IPS-NIHi7 (cell line): Measurements from ENCODE around the gene PROP1.
"Not testable (repeated sequence)": the region's sequence is repeated elsewhere in the genome, so short reads cannot be mapped to it uniquely, and the experiment has no call there.

ENCODE experiments used
- DNase-seq: peaks from one replicate; pipeline ENCODE4 v3.0.0; 2012; ENCODE audit warnings: mixed read lengths; ENCODE audit errors: extremely low spot score

Gene PROP1

DNA sequence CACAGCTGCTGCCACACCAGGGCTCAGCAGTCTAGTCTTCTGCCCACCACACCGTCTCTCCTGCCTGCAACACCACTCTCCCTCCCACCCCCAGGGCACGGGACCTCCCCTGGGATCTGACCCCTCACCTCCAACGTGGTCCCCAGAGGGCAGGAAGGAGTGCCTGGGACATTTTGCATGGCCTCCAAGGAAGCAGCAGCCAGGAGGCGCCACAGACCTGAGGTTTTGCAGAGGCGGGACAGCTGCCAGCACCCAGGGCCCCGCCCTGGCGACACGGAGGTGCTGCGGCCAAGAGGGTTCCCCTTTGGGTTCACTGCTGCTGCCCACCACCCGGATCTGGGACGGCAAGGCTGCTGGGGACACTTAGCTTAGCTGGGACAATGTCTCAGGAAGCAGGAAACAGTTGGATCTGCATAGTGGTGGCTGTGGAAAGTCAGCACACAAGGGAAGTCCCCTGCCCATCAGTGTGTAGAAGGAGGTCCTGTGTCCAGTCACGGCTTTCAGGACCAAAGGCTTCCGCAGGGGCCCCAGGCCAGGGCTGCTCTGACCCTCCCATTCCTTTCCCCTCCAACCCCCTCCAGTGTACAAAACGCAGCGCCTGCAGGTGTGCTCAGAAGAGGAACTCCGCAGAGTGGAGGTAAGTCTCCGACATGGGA is 13.8 kb downstream of the PROP1 start:
- peak; percentile 82 for DNase-seq

DNA sequence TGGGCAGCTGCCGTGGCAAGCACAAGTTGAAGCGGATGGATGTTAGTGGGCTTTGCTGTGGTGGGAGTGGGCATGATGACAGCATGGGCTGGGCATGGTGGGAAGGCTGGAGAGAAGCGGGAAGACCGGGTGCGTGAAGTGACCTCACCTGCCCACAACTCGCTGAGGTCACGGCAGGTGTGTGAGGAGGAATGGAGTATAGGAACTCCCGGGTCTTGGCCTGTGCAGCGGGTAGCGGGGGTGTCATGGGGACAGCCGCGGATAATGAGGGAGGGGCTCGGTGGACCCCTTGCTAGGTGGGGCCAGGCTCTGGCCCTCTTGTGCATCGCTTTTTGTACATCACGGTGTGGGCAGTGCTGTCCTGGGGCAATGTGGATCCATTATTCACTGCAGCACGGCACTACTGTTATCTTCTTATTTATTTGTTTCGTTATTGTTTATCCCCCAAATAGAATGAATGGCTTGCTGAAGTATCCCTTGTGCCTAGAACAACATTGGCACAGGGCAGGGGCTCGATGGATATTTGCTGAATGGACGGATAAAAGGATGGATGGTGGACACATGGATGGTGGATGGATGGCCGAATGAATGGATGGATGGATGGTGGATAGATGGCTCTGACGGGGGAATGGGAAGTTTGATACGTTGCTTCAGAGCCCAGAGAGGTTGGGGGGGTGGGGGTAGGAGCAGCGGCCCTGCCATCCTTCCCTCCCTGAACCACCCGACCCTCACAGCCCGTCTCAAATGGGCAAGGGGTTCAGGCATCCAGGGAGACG is 14.6 kb downstream of the PROP1 start:
- no peak for DNase-seq

DNA sequence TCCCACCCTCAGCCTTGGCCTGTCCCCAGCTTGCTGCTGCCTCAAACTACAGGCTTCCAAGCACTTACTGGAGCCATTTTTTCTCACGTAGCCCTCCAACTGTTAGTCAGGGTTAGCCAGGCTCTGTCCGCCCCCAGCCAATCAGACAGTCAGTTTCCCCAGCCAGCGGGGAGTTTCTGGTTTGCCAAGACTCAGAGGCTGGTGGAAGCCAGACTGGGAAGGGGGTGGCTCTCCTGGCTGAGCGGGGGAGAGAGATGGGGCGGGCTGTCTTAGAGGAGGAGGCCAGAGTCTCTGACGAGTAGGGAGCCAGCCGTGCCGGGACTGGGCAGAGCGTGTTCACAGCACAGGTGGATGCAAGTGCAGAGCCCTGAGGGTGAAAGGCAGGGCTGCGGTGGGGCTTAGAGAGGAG is 15.3 kb downstream of the PROP1 start:
- DNase-seq: peak; percentile 39

DNA sequence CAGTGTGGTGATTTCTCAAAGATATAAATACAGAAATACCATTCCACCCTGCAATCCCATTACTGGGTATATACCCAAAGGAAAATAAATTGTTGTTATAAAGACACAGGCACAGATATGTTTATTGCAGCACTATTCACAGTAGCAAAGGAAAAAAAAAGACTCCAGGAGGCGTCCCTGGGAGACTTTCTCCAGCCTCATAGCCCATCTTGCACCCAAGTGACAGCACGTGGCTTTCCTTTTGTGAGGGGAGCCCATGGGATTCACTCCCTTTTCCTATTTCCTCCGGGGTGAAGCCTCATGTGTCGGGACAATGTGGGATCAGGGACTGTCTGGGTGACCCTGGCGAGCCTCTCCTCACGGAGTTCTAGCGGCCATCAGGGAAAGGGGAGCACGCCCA is 18.4 kb downstream of the PROP1 start:
- not testable (repeated sequence) for DNase-seq

DNA sequence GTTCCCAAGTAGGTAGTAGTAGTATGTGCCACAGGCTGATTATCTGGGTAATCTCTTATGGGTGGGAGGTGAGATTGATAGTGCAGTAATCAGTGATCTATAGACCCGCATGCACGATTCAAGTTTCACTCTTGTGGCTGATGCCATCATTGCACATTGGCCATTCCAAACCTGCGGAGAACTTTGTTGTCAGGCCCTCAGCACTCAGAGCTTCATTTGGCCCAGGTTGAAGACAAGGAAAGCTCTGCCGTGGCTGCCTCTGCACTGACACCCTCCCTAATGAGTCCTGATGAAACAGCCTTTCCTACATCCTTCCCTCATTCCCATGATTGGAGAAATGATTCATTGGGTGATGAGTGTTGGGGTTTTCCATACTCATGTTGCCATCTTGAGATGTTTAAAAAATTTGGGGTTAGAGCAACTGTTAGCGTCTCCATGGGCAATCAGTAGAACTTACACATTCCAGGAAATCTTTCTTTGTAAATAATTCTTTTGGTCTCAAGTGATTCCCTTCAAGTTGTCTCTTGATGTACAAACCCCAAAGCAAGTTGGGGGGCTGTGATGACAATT is 22.9 kb downstream of the PROP1 start:
- no peak for DNase-seq

DNA sequence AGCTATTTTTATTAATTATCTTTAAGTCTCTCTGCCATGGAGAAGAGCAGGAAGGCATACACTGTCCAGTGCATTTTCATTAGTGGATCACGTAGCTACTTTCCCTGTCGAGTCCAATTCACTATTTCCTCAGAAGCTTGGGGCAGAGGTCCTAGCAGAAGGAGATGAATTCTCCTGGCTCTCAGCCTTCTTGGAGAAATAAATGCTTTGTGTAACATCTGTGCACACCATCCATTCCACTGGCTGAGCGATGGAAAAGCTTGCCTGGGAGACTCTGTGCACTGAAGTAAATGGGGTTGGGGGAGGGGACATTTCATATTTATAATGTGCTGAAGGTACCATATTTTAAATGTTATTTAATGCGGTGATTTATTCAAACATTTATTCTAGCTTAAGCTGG is 23.4 kb downstream of the PROP1 start:
- no peak for DNase-seq

DNA sequence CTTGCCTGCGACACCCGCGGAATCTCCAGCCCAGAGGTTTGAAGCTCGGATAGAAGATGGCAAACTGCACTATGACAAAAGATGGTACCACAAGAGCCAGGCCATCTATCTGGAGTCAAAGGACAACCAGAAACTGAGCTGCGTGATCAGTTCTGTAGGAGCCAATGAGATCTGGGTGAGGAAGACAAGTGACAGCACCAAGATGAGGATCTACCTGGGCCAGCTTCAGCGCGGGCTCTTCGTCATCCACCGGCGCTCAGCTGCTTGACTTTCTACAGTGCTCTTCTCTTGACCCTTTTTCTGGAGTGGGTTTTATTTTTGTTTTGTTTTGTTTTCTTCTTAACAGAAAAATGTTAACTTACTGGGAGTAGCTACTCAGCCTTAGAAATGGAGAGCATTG is 24.0 kb downstream of the PROP1 start:
- not testable (repeated sequence) for DNase-seq

DNA sequence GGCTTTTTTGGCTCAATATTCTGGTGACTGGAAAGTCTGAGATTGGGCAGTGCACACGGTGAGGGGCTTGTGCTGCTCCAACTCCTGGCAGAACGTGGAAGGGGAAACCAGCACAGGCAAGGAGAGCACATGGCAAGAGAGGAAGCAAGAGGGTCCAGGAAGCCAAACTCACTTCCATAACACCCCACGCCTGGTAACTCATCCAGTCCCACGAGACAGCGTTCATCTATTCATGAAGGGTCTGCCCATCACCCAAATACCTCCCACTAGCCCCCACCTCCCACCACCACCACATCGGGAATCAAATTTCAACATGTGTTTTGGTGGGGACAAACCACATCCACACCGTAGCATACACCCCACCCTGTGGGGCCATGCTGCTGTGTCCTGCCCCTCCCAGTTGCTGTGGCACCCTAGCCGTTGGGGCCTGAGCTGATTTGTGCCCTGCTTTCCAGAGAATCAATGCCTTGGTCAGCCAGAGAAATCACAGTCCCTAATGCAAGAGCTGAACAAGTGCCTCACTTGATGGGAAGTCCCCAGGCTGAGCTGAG is 27.3 kb downstream of the PROP1 start:
- no peak for DNase-seq

DNA sequence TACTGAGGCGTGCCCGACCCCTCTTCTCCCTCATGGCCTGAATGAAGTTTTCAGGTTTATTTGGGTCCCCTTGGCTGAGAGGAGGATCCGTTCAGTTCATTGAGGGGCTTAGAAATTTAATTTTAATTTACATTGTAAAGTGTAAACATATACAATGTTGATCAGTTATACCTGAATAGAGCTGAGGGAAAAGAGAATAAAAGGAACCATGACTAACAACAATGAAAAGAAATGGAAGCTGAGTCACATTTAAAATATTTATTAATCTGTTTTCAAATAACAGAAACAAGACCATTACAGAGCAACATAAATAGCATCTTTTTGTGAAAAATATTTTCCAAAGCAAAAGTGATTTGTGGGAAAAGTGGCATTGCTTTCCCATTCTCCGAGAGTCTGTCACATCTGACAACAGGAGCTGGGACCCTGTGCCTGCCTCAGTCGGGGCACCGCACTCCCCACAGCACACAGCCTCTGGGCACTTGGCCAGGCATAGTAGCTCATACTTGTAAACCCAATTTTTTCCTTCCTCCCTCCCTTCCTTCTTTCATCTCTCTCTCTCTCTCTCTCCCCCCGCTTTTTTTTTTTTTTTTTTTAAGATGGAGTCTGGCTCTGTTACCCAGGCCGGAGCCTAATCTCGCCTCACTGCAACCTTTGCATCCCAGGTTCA is 28.7 kb downstream of the PROP1 start:
- no peak for DNase-seq

DNA sequence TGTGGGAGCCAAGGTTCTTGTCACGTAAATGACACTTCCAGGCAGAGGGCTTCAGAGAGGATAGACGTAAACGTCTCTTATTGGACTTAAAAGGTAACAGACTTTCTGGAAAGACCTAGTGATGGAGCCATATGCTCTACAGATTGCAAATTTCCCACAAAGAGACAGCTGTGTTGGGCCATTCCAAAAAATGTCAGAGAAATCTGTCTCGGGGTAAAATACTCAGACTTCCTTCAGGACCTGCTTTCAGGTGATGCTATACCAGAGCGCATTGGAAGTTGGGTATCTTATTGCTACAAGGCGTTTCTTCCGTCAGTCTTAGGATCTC is 29.2 kb downstream of the PROP1 start:
- DNase-seq: no peak

DNA sequence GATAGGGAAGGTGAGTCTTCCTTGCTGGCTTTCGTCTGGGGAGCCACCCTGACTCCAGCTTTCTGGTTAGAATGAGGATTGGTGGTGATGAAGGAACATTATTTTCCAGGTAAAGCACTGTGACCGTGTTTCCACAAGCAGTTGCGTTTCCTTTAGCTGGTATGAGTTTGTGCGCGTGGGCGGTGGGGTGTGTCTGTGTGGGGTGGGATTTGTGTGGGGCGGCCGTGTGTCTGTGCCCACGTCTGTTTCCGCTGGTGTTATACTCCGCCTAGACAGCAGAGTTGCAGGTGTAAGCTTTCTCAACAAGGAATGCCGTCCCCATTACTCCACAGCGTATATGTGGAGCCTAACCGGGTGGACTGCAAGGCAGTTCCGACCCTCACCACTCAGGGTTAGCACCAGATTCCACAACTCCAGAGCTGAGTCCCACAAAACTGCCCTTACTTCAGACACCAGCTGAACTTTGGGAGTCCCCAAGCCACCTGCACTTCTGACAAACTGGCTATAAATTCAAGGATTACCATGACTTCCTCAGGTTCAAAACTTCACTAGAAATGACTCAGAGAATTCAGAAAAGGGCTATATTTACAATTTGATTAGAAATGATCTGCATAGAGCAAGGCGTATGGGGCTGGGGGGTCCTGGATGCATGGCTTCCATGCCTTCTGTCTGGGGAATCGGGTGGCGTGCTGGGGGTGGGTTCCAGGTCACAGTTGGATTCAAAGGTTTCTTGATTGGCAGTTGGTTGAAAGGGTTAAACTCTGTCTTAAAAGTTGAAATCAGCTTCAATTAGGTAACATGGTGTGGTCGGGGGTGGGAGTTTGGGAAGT is 29.8 kb downstream of the PROP1 start:
- no peak for DNase-seq

DNA sequence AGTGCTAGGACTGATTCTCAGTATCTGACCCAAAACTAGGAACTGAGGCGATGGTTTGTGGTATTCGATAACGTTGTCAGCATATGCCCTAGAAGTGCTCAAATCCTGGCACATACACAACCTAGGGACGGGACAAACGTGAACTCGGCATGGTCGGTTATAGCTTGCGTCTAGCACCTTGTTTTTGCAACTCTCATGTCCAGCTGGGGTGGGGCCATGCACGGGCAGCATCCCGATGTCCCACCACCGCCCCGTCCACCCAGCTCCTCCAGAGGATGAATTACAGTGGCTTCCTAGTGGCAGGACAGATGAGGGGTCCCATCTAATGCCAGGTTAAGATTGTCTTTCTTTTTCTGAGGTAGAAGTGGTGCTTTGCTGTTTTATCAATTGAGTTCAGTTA is 31.6 kb downstream of the PROP1 start:
- DNase-seq: no peak

DNA sequence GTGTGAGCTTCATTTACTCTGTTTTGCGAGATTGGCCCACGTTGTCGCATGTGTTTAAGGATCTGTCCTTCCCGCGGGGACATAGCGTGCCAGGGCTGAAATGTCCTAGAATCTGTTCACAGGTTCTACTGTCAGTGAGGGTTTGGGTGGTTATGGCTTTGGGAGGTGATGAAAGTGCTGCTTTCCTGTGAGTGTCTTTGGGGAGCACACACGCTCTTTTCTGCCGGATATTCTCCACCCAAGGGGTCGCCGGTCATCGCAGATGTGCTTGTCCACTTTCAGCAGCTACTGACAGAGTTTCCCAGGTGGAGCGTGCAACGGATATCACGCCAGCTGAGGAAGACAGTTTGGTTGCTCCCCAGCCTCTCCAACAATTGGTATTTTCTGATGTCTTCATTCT is 32.1 kb downstream of the PROP1 start:
- no peak for DNase-seq

DNA sequence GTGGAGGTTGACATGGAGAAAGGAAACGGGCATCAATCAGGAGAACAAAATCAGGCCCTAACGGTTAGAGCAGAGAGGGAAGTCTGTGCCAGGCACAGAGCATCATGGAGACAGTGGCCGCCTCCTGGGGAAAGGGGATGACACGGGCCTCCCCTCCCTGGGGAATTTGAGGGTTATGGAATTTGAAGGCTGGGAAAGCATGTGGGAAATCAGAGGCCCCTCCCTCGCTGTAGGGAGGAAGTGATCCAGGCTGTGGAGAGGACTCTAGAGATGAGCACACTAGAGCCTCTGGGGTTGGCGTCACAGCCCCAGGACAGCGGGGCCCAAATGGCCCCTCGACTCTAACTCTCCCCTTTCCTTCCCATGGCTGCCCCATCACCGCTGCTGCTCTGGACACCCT is 36.7 kb downstream of the PROP1 start:
- DNase-seq: no peak

DNA sequence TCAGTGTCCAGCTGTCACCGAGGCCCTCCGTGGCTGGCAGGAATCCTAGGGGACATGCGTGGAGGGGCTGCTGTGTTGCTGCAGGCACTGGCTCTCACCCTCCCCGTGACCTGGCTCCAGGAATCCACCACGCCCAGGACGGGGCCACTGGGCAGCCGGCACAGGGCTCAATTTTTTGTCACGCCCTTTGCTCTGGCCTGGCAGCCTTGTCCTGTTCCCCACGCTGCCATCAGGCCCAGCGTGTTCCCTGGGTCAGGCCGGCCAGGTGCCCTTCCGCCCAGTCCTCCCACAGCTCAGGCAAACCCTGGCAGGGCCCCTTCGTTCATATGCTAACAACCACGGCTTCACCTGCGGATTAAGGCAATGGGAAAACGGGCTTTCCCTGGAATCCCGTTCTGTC is 37.3 kb downstream of the PROP1 start:
- DNase-seq: peak; percentile 56

DNA sequence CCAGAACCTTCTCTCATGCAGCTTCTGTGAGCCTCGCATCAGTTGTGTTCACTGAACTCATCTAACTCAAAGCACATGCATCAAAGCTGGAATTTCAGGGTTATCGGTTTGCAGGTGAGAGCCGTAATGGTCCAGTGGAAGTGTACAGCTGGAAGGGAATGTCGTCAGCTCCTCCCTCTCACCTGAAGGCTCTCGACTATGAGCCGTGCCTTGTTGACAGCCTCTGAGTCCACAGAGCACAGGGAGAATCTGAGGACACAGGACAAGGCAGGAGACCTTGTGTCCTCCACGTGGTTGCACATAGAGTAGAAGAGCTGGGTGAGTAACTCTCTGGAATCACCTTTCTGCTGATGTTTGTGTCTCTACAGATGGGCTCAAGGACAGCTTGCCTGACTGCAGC is 38.8 kb downstream of the PROP1 start:
- DNase-seq: no peak

DNA sequence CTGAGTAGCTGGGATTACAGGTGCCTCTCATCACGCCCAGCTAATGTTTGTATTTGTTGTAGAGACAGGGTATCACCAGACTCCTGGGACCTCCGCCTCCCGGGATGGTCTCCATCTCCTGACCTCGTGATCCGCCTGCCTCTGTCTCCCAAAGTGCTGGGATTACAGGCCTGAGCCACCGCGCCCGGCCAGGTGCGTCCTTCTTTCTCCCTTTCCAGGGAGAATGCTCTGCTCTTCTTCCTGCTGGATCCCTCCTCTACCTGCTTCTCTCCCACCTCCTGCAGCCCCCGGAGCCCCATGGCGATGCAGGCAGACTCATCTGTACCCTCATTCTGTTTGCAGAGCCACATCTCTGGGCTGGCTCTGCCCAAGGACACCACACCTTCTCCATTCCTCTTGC is 42.9 kb downstream of the PROP1 start:
- not testable (repeated sequence) for DNase-seq

DNA sequence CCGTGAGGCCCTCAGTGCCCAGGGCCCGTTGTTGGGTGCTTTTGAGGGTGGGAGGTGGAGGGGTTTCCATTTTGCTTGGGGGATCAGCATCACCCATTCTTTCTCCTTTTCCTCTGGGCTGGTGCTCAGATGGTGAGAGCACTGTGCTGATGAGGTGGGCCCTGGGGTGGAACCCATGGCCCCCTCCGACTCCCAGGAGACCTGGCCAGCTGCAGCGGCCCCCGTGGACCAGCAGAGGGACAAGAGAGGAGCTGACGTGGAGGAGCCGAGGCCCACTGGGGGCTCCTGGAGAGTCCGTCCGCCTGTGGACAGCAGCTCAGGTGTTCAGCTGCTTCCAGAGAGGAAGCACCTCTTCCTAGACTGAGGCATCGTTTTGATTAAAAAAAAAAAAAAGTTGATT is 46.4 kb downstream of the PROP1 start:
- DNase-seq: not testable (repeated sequence)

DNA sequence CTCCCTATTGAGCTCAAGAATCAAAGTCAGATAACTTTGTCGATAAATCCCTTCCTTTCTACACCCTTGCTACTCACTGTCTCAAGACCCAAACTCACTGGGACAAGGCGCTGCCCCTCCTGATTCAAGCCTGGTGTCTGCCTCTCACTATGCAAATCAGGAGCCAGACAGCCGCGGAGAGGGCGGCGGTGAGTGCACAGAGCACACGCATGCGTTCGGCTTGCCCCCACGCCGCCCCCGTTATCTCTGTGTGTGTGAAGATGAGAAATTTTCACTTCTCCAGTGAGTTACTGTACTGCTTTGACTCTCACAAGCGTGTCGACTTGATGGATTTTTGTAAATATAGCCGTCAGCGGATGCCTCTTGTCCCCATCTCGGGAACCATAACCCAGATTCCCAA is 47.0 kb downstream of the PROP1 start:
- not testable (repeated sequence) for DNase-seq

DNA sequence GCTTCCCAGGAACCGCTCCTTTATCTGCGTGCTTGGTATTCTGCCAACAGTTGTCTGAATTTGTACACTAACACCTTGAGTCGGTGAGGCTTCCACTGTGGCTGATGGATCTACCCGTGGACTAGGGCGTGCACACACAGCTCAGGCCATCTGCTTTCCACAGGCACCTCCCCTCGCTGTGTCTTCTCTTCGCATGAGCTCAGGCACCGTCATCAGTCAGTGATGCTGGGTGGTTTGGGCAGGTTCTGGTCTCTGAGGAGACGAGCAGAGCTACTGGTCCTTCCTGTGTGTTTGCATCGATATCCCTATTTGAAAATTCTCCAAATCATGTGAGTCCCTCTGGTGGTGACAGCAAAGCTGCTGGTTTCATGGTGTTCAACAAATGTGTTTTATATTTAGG is 48.1 kb downstream of the PROP1 start:
- DNase-seq: not testable (repeated sequence)

DNA sequence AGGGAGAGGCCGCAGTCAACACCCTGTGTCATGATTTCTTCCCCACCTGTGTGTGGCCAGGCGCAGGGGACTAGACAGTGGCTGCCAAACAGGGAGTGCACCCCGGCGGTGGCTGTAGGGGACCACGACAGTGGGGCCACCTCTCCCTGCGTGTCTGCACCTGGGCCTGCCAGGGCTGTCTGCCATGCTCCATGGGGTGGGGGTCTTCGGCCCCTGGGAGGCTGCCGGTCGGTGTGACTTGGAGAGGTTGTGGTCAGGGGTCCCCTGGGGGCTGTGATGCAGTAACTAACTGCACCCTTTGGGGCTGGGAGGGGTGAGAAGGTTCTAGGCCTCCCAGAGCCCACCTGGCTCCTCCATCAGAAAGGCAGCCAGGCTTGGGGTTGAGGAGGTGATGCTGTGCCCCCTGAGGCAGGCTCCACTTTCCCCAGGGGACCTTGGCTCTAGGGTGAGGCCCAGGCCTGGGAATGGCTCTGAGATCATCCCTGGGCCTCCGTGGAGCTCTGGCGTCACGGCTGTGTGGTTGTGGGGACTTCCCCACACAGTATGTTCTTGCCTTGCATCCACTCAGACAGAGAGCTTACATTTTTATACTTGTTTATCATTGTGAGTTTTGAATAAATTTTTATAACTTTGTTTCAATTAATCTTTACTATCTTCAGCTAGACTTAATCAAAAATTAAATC is 50.3 kb downstream of the PROP1 start:
- not testable (repeated sequence) for DNase-seq
